Endothelial cell of umbilical vein (primary cell): ENCODE results near the gene GREB1. TPM values are rescaled to one million over a fixed set of nuclear protein-coding genes. Genes with fewer than 3 reads are reported as not detected.

Experiments used
- BruUV-seq: library from RNA; stranded (reverse); fragments of 400-500 nt; replicated peaks from 2 replicates; lab custom pipeline; 2021; lab: Mats Ljungman, UMichigan
- CTCF ChIA-PET: fragments of 300-600, 350-600 bp; sonication (Branson Sonifier 250); formaldehyde crosslinking; loops from one replicate; lab custom pipeline; 2021; ENCODE audit warnings: antibody characterized with exemption, inconsistent platforms; lab: Charles Lee
- POLR2A ChIA-PET: fragments of 300-600, 350-600 bp; sonication (Branson Sonifier 250); formaldehyde crosslinking; loops from one replicate; lab custom pipeline; 2021; ENCODE audit warnings: antibody characterized with exemption, inconsistent platforms; lab: Charles Lee
- DNase-seq: peaks from one replicate; pipeline ENCODE4 v3.0.0-alpha.2; 2011; ENCODE audit warnings: low read depth, low spot score
- FAIRE-seq: peaks from 2 replicates; lab custom pipeline; 2011; peaks lifted over from hg19 to GRCh38; lab: Jason Lieb, UNC
- H2AFZ ChIP-seq: 2 replicates; pipeline ENCODE4 v1.6.0; 2012; ENCODE audit warnings: low read depth, low read length, control low read depth, inconsistent platforms
- H3K27ac ChIP-seq: 2 replicates; pipeline ENCODE4 v1.5.1; 2011; ENCODE audit warnings: low read depth, mild to moderate bottlenecking, control low read depth, low read length, moderate library complexity; ENCODE audit not compliant: insufficient read depth
- H3K27me3 ChIP-seq, 2 experiments: 2 replicates each; pipeline versions ENCODE4 v1.6.0 to v1.6.1; 2011; ENCODE audit warnings: low read length in 2 of 2, mixed read lengths in 1 of 2; ENCODE audit not compliant: control insufficient read depth in 2 of 2, insufficient read depth in 2 of 2
- H3K36me3 ChIP-seq, 2 experiments: 2 replicates in 1 of 2; 3 replicates in 1 of 2; pipeline ENCODE4 v1.5.1; 2011; ENCODE audit warnings: low read length in 2 of 2, mild to moderate bottlenecking in 1 of 2, moderate library complexity in 1 of 2; ENCODE audit not compliant: control insufficient read depth in 2 of 2, insufficient read depth in 2 of 2; ENCODE audit errors: extremely low read depth in 1 of 2
- H3K4me1 ChIP-seq: 3 replicates; pipeline ENCODE4 v1.5.1; 2011; ENCODE audit warnings: mild to moderate bottlenecking, low read length; ENCODE audit not compliant: control insufficient read depth, insufficient read depth; ENCODE audit errors: extremely low read depth
- H3K4me2 ChIP-seq: 2 replicates; pipeline ENCODE4 v1.6.1; 2011; ENCODE audit warnings: low read length, control low read depth, mixed read lengths; ENCODE audit not compliant: insufficient read depth
- H3K4me3 ChIP-seq, 3 experiments: fragments of 200-600 bp in 1 of 3; sonication (generic), shearing (Covaris generic) in 1 of 3; replicated peaks in 1 of 3; 2 replicates each; pipeline ENCODE4 v1.5.1; 2011 to 2016; ENCODE audit warnings: control low read depth in 3 of 3, low read length in 3 of 3, mild to moderate bottlenecking in 2 of 3, inconsistent platforms in 1 of 3, low read depth in 1 of 3, moderate library complexity in 1 of 3; ENCODE audit not compliant: insufficient read depth in 1 of 3
- H3K79me2 ChIP-seq: 2 replicates; pipeline ENCODE4 v1.6.0; 2012; ENCODE audit warnings: low read length, inconsistent platforms; ENCODE audit not compliant: control insufficient read depth, insufficient read depth
- H3K9ac ChIP-seq: replicated peaks from 2 replicates; pipeline ENCODE3; 2011; ENCODE audit warnings: low read length, control low read depth; ENCODE audit not compliant: insufficient read depth; ENCODE audit errors: extremely low read depth
- H3K9me1 ChIP-seq: replicated peaks from 3 replicates; pipeline ENCODE4 v1.6.0; 2011; ENCODE audit warnings: mild to moderate bottlenecking, low read length; ENCODE audit not compliant: control insufficient read depth, insufficient read depth; ENCODE audit errors: extremely low read depth
- H3K9me3 ChIP-seq: replicated peaks from 2 replicates; pipeline ENCODE4 v1.5.1; 2012; ENCODE audit warnings: low read length, inconsistent platforms; ENCODE audit not compliant: control insufficient read depth, insufficient read depth
- H4K20me1 ChIP-seq: replicated peaks from 2 replicates; pipeline ENCODE3; 2011; ENCODE audit warnings: mild to moderate bottlenecking, low read length; ENCODE audit not compliant: control insufficient read depth, insufficient read depth; ENCODE audit errors: extremely low read depth
- EZH2 ChIP-seq: IDR thresholded peaks from 2 replicates; pipeline ENCODE4 v1.6.1; 2012; ENCODE audit warnings: borderline replicate concordance, low read depth, mild to moderate bottlenecking, moderate library complexity, low read length, inconsistent platforms; ENCODE audit not compliant: severe bottlenecking
- FOS ChIP-seq: IDR thresholded peaks from 2 replicates; pipeline ENCODE4 v1.6.1; 2011; ENCODE audit warnings: mild to moderate bottlenecking, low read length, moderate library complexity, borderline replicate concordance; ENCODE audit not compliant: insufficient read depth
- GATA2 ChIP-seq: IDR thresholded peaks from 2 replicates; pipeline ENCODE4 v1.7.0; 2011; ENCODE audit warnings: low read depth, mild to moderate bottlenecking, moderate library complexity, mixed read lengths, low read length; ENCODE audit not compliant: insufficient read length, insufficient read depth
- JUN ChIP-seq: IDR thresholded peaks from 2 replicates; pipeline ENCODE4 v1.6.1; 2011; ENCODE audit warnings: borderline replicate concordance, low read depth; ENCODE audit not compliant: insufficient read length, insufficient read depth
- MYC ChIP-seq: IDR thresholded peaks from one replicate; pipeline ENCODE4 v1.6.1; 2011; ENCODE audit warnings: mild to moderate bottlenecking, low read depth, low read length
- POLR2A ChIP-seq: IDR thresholded peaks from 2 replicates; pipeline ENCODE4 v1.6.1; 2012; ENCODE audit warnings: low read depth, mild to moderate bottlenecking, control low read depth, low read length
- POLR2AphosphoS5 ChIP-seq: IDR thresholded peaks from 2 replicates; pipeline ENCODE4 v1.6.1; 2012; ENCODE audit warnings: low read depth, mild to moderate bottlenecking, control low read depth, low read length, moderate library complexity; ENCODE audit not compliant: insufficient read depth
- dilution Hi-C: fragments of 300-500 bp; cut with MboI; formaldehyde crosslinking; loops from one replicate; pipeline ENCODE4 v1.15.0; 2019; ENCODE audit warnings: low sequenced_read_pairs; ENCODE audit not compliant: extremely low pct_ligation_motif_present
- intact Hi-C: fragments of 100-400 bp; cut with micrococcal nuclease; formaldehyde crosslinking; loops from one replicate; pipeline ENCODE4 v1.10.0; 2022
- polyA plus RNA-seq, 4 experiments: library from polyadenylated mRNA; depleted of rRNA in 3 of 4; stranded (reverse) in 3 of 4; unstranded in 1 of 4; fragments of >200 nt; gene quantifications; 2 replicates each; pipeline versions ENCODE4 v1.2.1 to v1.2.3, GENCODE V29; 2011 to 2012; ENCODE audit warnings: missing spikeins in 1 of 4
- total RNA-seq: library from RNA; stranded (reverse); gene quantifications from 2 replicates; pipeline ENCODE4 v1.2.3, GENCODE V29; 2021
- TF ChIP-seq, protein P1 (sequence below): IDR thresholded peaks from 2 replicates; pipeline ENCODE4 v1.6.1; 2011; ENCODE audit not compliant: insufficient read depth, insufficient read length
- TF ChIP-seq, protein P2 (sequence below), 2 donors: IDR thresholded peaks; 1 replicate in 1 of 2; 2 replicates in 1 of 2; pipeline ENCODE4 v1.5.1; 2011; ENCODE audit warnings: low read length in 2 of 2, mild to moderate bottlenecking in 2 of 2, moderate library complexity in 2 of 2, control low read depth in 1 of 2, inconsistent platforms in 1 of 2, low read depth in 1 of 2; ENCODE audit not compliant: insufficient read depth in 1 of 2; ENCODE audit errors: extremely low read depth in 1 of 2

GREB1 gene
- total and polyA plus RNA-seq, 2 donors (not counting 3 experiments of a cell fraction or from before 2014, with no cell fraction given) = 0.17 to 0.58 TPM

DNA sequence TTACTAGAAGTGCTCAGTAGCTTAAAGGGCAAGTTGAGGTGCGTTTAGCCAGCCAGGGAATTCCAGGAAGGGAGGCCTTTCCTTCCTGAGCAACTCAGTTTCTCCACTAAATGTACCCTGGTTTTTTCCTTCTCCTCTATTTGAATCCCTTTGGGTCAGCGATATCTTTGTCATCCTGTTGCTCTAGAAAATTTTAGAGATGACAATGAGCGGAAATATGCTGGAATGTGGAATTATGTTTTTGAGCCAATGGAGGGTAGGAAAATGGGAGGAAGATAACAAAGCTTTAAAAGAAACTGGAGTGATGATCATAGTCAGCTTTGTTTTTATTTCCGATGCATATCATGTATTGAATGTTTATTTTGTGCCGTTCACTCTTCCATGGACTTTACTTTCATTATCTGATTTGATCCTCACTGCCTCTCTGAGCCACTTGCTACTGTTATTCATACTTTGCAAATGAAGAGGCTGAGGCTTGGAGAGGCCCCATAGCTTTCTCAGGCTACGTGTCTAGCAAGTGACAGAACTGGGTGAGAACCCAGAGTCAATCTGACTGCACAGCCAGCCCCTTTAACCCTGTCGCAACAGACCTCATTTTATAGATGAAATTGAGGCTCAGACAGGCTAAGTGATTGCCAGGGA, 68.8 kb downstream of the GREB1 start:
- Histone ChIP-seq H3K9ac (peak overlapping the region; percentile 61), H2AFZ (peak overlapping the region; percentile 87), H3K36me3 (no peaks in the 10 kb centered on the region), H3K9me3 (no peaks in the 10 kb centered on the region), H3K4me2 (peak overlapping the region; percentile 96), H4K20me1 (no peaks in the 10 kb centered on the region), H3K9me1 (no peaks in the 10 kb centered on the region), H3K4me1 (peaks cover 23% of the 10 kb centered on the region), H3K27ac (peak overlapping the region; percentile 77), H3K4me3 (peak overlapping the region in 2 of 3 experiments; percentile 30 to 58), H3K79me2 (no peaks in the 10 kb centered on the region), H3K27me3 (peaks cover 0 to 2% of the 10 kb centered on the region in 2 experiments)
- CTCF ChIA-PET = interaction anchor here (0.9 to 2.9 kb wide), 13 partner anchors 9 to 770 kb away, joined by 3 to 17 read pairs (median 6); a partner anchor contains a TSS
- TF ChIP-seq EZH2 (no peak), GATA2 (peak; percentile 74), POLR2A (no peak), JUN (peak; percentile 33), POLR2AphosphoS5 (no peak), MYC (no peak), FOS (peak; percentile 22)
- TF ChIP-seq, protein P1, sequence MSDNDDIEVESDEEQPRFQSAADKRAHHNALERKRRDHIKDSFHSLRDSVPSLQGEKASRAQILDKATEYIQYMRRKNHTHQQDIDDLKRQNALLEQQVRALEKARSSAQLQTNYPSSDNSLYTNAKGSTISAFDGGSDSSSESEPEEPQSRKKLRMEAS = no peak
- TF ChIP-seq, protein P2, sequence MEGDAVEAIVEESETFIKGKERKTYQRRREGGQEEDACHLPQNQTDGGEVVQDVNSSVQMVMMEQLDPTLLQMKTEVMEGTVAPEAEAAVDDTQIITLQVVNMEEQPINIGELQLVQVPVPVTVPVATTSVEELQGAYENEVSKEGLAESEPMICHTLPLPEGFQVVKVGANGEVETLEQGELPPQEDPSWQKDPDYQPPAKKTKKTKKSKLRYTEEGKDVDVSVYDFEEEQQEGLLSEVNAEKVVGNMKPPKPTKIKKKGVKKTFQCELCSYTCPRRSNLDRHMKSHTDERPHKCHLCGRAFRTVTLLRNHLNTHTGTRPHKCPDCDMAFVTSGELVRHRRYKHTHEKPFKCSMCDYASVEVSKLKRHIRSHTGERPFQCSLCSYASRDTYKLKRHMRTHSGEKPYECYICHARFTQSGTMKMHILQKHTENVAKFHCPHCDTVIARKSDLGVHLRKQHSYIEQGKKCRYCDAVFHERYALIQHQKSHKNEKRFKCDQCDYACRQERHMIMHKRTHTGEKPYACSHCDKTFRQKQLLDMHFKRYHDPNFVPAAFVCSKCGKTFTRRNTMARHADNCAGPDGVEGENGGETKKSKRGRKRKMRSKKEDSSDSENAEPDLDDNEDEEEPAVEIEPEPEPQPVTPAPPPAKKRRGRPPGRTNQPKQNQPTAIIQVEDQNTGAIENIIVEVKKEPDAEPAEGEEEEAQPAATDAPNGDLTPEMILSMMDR (IDR thresholded peaks at IDR 0.05; ENCODE audit: extremely low read depth in 1 of 2, insufficient read depth in 1 of 2, low read depth in 1 of 2, low read length in 2 of 2) = no peak
- POLR2A ChIA-PET = interaction anchor here (0.5 kb wide), 1 partner anchor 216 kb away, joined by 3 read pairs; no protein-coding TSS in a partner anchor
- BruUV-seq = no TSS peak
- intact Hi-C loops (loop anchor here (1.0 to 5.0 kb wide), 2 partner anchors 80 to 177 kb away; no protein-coding TSS in a partner anchor), dilution Hi-C loops (no loop called here)
- DNase-seq (peak; percentile 83), FAIRE-seq (peak; percentile 88)
